Pancreas (tissue), 10 donors: ENCODE results near the gene CLDND2. TPM values are rescaled to one million over a fixed set of nuclear protein-coding genes. Genes with fewer than 3 reads are reported as not detected.
"Not testable (repeated sequence)": the region's sequence is repeated elsewhere in the genome, so short reads cannot be mapped to it uniquely, and the experiment has no call there.

Source experiments
- ATAC-seq, 4 donors: fragments of 200-7000 bp; cut with Tn5 transposase; one replicate each; pipeline versions ENCODE4 v1.8.0 to v1.9.1; 2020; ENCODE audit warnings: mild to moderate bottlenecking in 4 of 4, moderate library complexity in 4 of 4
- DNase-seq, 6 donors: peaks; one replicate each; pipeline ENCODE4 v3.0.0-alpha.2; 2020
- FAIRE-seq: peaks from 2 replicates; lab custom pipeline; 2012; peaks lifted over from hg19 to GRCh38; lab: Jason Lieb, UNC
- H3K27ac ChIP-seq, 4 donors: fragments of 200-600 bp; sonication (generic); 1 replicate in 3 of 4; 2 replicates in 1 of 4; pipeline versions ENCODE4 v1.5.0 to v1.8.0; 2020
- H3K27me3 ChIP-seq, 4 donors: fragments of 200-600 bp; one replicate each; pipeline ENCODE4 v1.8.0; 2021
- H3K36me3 ChIP-seq, 3 donors: fragments of 200-600 bp; sonication (generic) in 1 of 3; one replicate each; pipeline versions ENCODE4 v1.5.0 to v1.8.0; 2020 to 2021
- H3K4me1 ChIP-seq, 3 donors: fragments of 200-600 bp; one replicate each; pipeline ENCODE4 v1.8.0; 2021
- H3K4me3 ChIP-seq, 4 donors: fragments of 200-600 bp; sonication (generic) in 2 of 4; one replicate each; pipeline versions ENCODE4 v1.5.0 to v1.8.0; 2020 to 2021
- H3K9me3 ChIP-seq, 4 donors: fragments of 200-600 bp; one replicate each; pipeline ENCODE4 v1.8.0; 2021
- CTCF ChIP-seq, 4 donors: fragments of 200-600 bp; sonication (generic) in 3 of 4; IDR thresholded peaks; one replicate each; pipeline versions ENCODE4 v1.5.0 to v1.8.0; 2021; ENCODE audit warnings: antibody characterized with exemption in 4 of 4
- WGBS, 2 donors: extraction: QIAGEN DNeasy Blood & Tissue Kit; methylation state at CpG; one replicate each; pipeline ENCODE4 v1.1.7; 2013; 5-methylcytosine and 5-hydroxymethylcytosine counted together
- intact Hi-C, 3 donors: fragments of 100-400 bp; cut with DNase I; formaldehyde crosslinking; loops; one replicate each; pipeline versions ENCODE4 v1.11.1 to v1.14.2; 2022
- polyA plus RNA-seq, 2 donors: library from polyadenylated mRNA; stranded (reverse); fragments of 200-250 nt; gene quantifications; one replicate each; pipeline ENCODE4 v1.2.3, GENCODE V29; 2013
- total RNA-seq, 6 donors: library from RNA; stranded (reverse); fragmentation: NEBNext Ultra II Directional in 4 of 6; extraction: Animal tissue kit (Norgen Biotek cat#: 25700) in 4 of 6; gene quantifications; one replicate each; pipeline versions ENCODE4 v1.2.1 to v1.2.4, GENCODE V29; 2021 to 2023
- donor health status: healthy with polysubstance abuse.
- donor health status: DM: no; HTN: no; CAD: no; lungs with moderate emphysema.
- donor health status: DM: no; HTN: no; CAD: no.
- donor health status: control.
- donor health status: control.
- donor health status: Bipolar disorder and iron deficiency.
- donor health status: DM: yes; HTN: yes; CAD: no.
- donor health status: DM: no; HTN: no; CAD: no.
- donor health status: DM: no; HTN: no; CAD: no.
- donor health status: DM: yes; HTN: yes; CAD: no.

Gene CLDND2
- total and polyA plus RNA-seq, 8 donors: 0.46 to 7.7 (median 0.83) TPM; not detected in 1

GRCh38 chr19:51410950-51411748 lies 42.3 kb upstream of the CLDND2 start:
- FAIRE-seq (no peak), DNase-seq (no peak), ATAC-seq (no peak)
- no peaks in the 10 kb centered on the region for H3K4me1 ChIP-seq
- H3K36me3 ChIP-seq: no peaks in the 10 kb centered on the region
- no peak overlapping the region for H3K4me3 ChIP-seq
- intact Hi-C loops: no loop called here
- TF ChIP-seq CTCF (IDR thresholded peaks at IDR 0.05): no peak
- no peaks in the 10 kb centered on the region for H3K9me3 ChIP-seq
- H3K27me3 ChIP-seq: no peaks in the 10 kb centered on the region
- 70 to 81% methylated on average over 15 of the region's 15 CpGs for WGBS, 2 donors
- no peak overlapping the region for H3K27ac ChIP-seq

GRCh38 chr19:51407511-51408131 lies 38.8 kb upstream of the CLDND2 start:
- intact Hi-C loops: no loop called here
- no peak overlapping the region for H3K4me3 ChIP-seq
- H3K9me3 ChIP-seq: no peaks in the 10 kb centered on the region
- FAIRE-seq: no peak
- H3K27ac ChIP-seq: no peak overlapping the region
- peak in 3 of 4 donors; percentile 60 to 80 (median 68) for ATAC-seq
- WGBS, 2 donors: 28 to 30% methylated on average over 6 of the region's 6 CpGs
- no peaks in the 10 kb centered on the region for H3K4me1 ChIP-seq
- H3K36me3 ChIP-seq: no peaks in the 10 kb centered on the region
- no peaks in the 10 kb centered on the region for H3K27me3 ChIP-seq
- peak in 3 of 4 donors; percentile 18 to 22 (median 19) for TF ChIP-seq CTCF (IDR thresholded peaks at IDR 0.05)
- peak in 1 of 6 donors; percentile 25 for DNase-seq

GRCh38 chr19:51402117-51402516 lies 33.3 kb upstream of the CLDND2 start:
- 88 to 94% methylated on average over 9 of the region's 9 CpGs for WGBS, 2 donors
- DNase-seq (no peak), ATAC-seq (no peak), FAIRE-seq (no peak)
- Histone ChIP-seq H3K36me3 (no peaks in the 10 kb centered on the region), H3K9me3 (no peaks in the 10 kb centered on the region), H3K4me1 (no peaks in the 10 kb centered on the region), H3K27me3 (no peaks in the 10 kb centered on the region), H3K4me3 (no peak overlapping the region), H3K27ac (no peak overlapping the region)
- intact Hi-C loops: no loop called here
- TF ChIP-seq CTCF (IDR thresholded peaks at IDR 0.05): no peak

GRCh38 chr19:51399936-51400335 lies 31.1 kb upstream of the CLDND2 start:
- WGBS, 2 donors: 67 to 77% methylated on average over 7 of the region's 7 CpGs
- H3K36me3 ChIP-seq, FAIRE-seq: not testable (repeated sequence)

GRCh38 chr19:51399231-51399630 lies 30.4 kb upstream of the CLDND2 start:
- TF ChIP-seq CTCF (IDR thresholded peaks at IDR 0.05): no peak
- no peaks in the 10 kb centered on the region for H3K36me3 ChIP-seq
- no peak overlapping the region for H3K27ac ChIP-seq
- DNase-seq (no peak), ATAC-seq (no peak), FAIRE-seq (no peak)
- H3K9me3 ChIP-seq: no peaks in the 10 kb centered on the region
- no peak overlapping the region for H3K4me3 ChIP-seq
- WGBS, 2 donors: 73 to 87% methylated on average over 5 of the region's 5 CpGs
- no peaks in the 10 kb centered on the region for H3K4me1 ChIP-seq
- intact Hi-C loops: no loop called here
- H3K27me3 ChIP-seq: no peaks in the 10 kb centered on the region

More at GRCh38 chr19:51399936-51400335, 31.1 kb upstream of the CLDND2 start:
- H3K4me1 ChIP-seq, intact Hi-C loops, ATAC-seq, H3K9me3 ChIP-seq, H3K4me3 ChIP-seq, DNase-seq, H3K27ac ChIP-seq, H3K27me3 ChIP-seq: not testable (repeated sequence)
